ENCODE data around the gene PDE11A. TPM values are rescaled to one million over a fixed set of nuclear protein-coding genes. Genes with fewer than 3 reads are reported as not detected.

The PDE11A gene
- total and polyA plus RNA-seq, 2 of the 8 experiments (the other 6 are each of a cell fraction or from before 2014, with no cell fraction given), result 0.19 to 0.23 TPM

DNA sequence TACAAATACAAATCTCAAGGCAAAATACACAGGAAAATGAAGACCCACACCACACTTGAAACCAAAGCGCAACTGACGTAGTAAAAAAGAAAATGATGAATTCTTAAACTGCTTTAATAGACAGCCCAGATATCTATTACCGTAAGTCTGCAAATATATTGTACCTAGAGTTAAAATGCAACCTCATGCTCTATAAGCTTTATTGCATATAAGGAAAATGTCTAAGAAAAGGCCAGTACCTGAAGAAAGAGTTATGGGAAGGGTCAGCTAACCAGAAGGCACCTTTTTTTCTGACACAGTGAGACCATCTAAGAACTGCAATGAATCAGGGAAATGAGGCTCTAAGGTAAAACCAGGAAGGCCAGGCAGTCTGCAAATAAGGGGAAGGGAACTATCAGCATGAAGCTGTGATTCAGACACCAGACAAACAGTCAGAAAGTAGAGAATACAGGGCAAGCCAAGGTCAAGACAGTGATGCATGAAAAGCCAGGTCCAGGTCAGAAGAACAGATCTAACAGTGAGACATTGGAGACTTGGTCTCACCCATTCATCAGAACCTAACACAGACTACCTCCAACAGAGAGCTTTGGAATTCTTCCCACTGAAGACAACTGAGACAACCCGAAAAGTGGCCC is 46.9 kb downstream of the PDE11A start (continued):
- TF ChIP-seq PHF8 (conservative IDR thresholded peaks at IDR 0.05; ENCODE audit: low read depth, low read length), result no peak
- TF ChIP-seq GTF2F1 (IDR thresholded peaks at IDR 0.05; ENCODE audit: borderline replicate concordance, low read depth, low read length), result no peak

All from H1 (cell line).